IMR-90 (cell line): ENCODE results near the gene COG2. TPM values are rescaled to one million over a fixed set of nuclear protein-coding genes. Genes with fewer than 3 reads are reported as not detected.

Source experiments
- ATAC-seq: fragments of 200-7000 bp; cut with Tn5 transposase; 2 replicates; pipeline ENCODE4 v1.9.1; 2020; ENCODE audit warnings: low read depth, mild to moderate bottlenecking, moderate library complexity
- BruUV-seq: library from RNA; stranded (reverse); fragments of 400-500 nt; replicated peaks from 2 replicates; lab custom pipeline; 2021; lab: Mats Ljungman, UMichigan
- CTCF ChIA-PET: fragments of 300-600 bp; formaldehyde crosslinking; extraction: SDS; loops from one replicate; lab custom pipeline; 2021; ENCODE audit warnings: antibody characterized with exemption; lab: Yijun Ruan, JAX
- POLR2A ChIA-PET: fragments of 300-600 bp; sonication (Branson Sonifier 250); formaldehyde crosslinking; loops from one replicate; lab custom pipeline; 2022; ENCODE audit warnings: antibody characterized with exemption; ENCODE audit not compliant: unreplicated experiment; lab: Charles Lee
- DNase-seq: peaks from one replicate; pipeline ENCODE4 v3.0.0; 2013
- H2AFZ ChIP-seq: replicated peaks from 2 replicates; pipeline ENCODE3; 2013; ENCODE audit warnings: low read length, mild to moderate bottlenecking; ENCODE audit not compliant: poor library complexity
- H2AK5ac ChIP-seq: 2 replicates; pipeline ENCODE4 v1.6.1; 2013; ENCODE audit warnings: low read depth, low read length, inconsistent platforms
- H2AK9ac ChIP-seq: replicated peaks from 2 replicates; pipeline ENCODE3; 2013; ENCODE audit warnings: mild to moderate bottlenecking, low read depth, low read length, moderate library complexity; ENCODE audit not compliant: poor library complexity
- H2BK120ac ChIP-seq: 2 replicates; pipeline ENCODE4 v1.6.1; 2013; ENCODE audit warnings: low read depth, low read length, inconsistent platforms
- H2BK15ac ChIP-seq: 3 replicates; pipeline ENCODE4 v1.6.1; 2013; ENCODE audit warnings: low read depth, low read length, inconsistent platforms
- H2BK20ac ChIP-seq: 2 replicates; pipeline ENCODE4 v1.6.1; 2013; ENCODE audit warnings: low read depth, mild to moderate bottlenecking, inconsistent platforms, low read length, moderate library complexity
- H2BK5ac ChIP-seq: 2 replicates; pipeline ENCODE4 v1.6.1; 2013; ENCODE audit warnings: mild to moderate bottlenecking, low read depth, low read length, inconsistent platforms; ENCODE audit not compliant: poor library complexity, severe bottlenecking
- H3K14ac ChIP-seq: replicated peaks from 2 replicates; pipeline ENCODE4 v1.6.1; 2013; ENCODE audit warnings: low read depth, low read length, inconsistent platforms
- H3K18ac ChIP-seq: 2 replicates; pipeline ENCODE4 v1.6.1; 2013; ENCODE audit warnings: low read depth, low read length, control low read depth
- H3K23ac ChIP-seq: 2 replicates; pipeline ENCODE4 v1.6.1; 2013; ENCODE audit warnings: low read depth, low read length, inconsistent platforms
- H3K27ac ChIP-seq: 2 replicates; pipeline ENCODE4 v1.5.1; 2013; ENCODE audit warnings: mild to moderate bottlenecking, control low read depth, low read length; ENCODE audit not compliant: insufficient read depth
- H3K27me3 ChIP-seq: 2 replicates; pipeline ENCODE4 v1.6.1; 2013; ENCODE audit warnings: low read length; ENCODE audit not compliant: control insufficient read depth, insufficient read depth
- H3K36me3 ChIP-seq: 2 replicates; pipeline ENCODE4 v1.6.1; 2013; ENCODE audit warnings: low read length, mixed read lengths; ENCODE audit not compliant: control insufficient read depth, insufficient read depth
- H3K4ac ChIP-seq: 2 replicates; pipeline ENCODE4 v1.6.1; 2013; ENCODE audit warnings: low read depth, low read length, inconsistent platforms
- H3K4me1 ChIP-seq: 2 replicates; pipeline ENCODE4 v1.6.1; 2013; ENCODE audit warnings: low read length, mixed read lengths; ENCODE audit not compliant: control insufficient read depth, insufficient read depth
- H3K4me2 ChIP-seq: 2 replicates; pipeline ENCODE4 v1.6.1; 2013; ENCODE audit warnings: low read depth, mild to moderate bottlenecking, control low read depth, low read length, moderate library complexity
- H3K4me3 ChIP-seq: 2 replicates; pipeline ENCODE4 v1.5.1; 2013; ENCODE audit warnings: low read depth, mild to moderate bottlenecking, control low read depth, low read length, moderate library complexity; ENCODE audit not compliant: insufficient read depth
- H3K56ac ChIP-seq: 2 replicates; pipeline ENCODE4 v1.6.1; 2013; ENCODE audit warnings: low read length, inconsistent platforms; ENCODE audit not compliant: insufficient read depth; ENCODE audit errors: extremely low read depth
- H3K79me1 ChIP-seq, 2 experiments: 2 replicates each; pipeline ENCODE4 v1.6.1; 2013; ENCODE audit warnings: low read length in 2 of 2, inconsistent platforms in 1 of 2, low read depth in 1 of 2
- H3K9ac ChIP-seq: 2 replicates; pipeline ENCODE4 v1.6.1; 2013; ENCODE audit warnings: low read depth, low read length, control low read depth
- H3K9me1 ChIP-seq: 2 replicates; pipeline ENCODE4 v1.6.1; 2013; ENCODE audit warnings: low read length, inconsistent platforms; ENCODE audit not compliant: insufficient read depth
- H3K9me3 ChIP-seq: 2 replicates; pipeline ENCODE4 v1.6.1; 2013; ENCODE audit warnings: low read length; ENCODE audit not compliant: control insufficient read depth, insufficient read depth
- H4K20me1 ChIP-seq: 2 replicates; pipeline ENCODE4 v1.6.1; 2013; ENCODE audit warnings: low read length, inconsistent platforms; ENCODE audit not compliant: insufficient read depth
- H4K5ac ChIP-seq: 2 replicates; pipeline ENCODE4 v1.6.1; 2013; ENCODE audit warnings: mild to moderate bottlenecking, low read depth, low read length, control low read depth
- H4K8ac ChIP-seq, 2 experiments: 2 replicates each; pipeline ENCODE4 v1.6.1; 2013; ENCODE audit warnings: low read depth in 2 of 2, low read length in 2 of 2, control low read depth in 1 of 2, inconsistent platforms in 1 of 2
- H4K91ac ChIP-seq: 2 replicates; pipeline ENCODE4 v1.6.1; 2013; ENCODE audit warnings: low read depth, low read length, inconsistent platforms; ENCODE audit not compliant: insufficient read depth
- SMC3 ChIP-seq: fragments of 150-350 bp; IDR thresholded peaks from 2 replicates; pipeline ENCODE4 v1.6.1; 2016; ENCODE audit warnings: low read depth, mild to moderate bottlenecking, antibody characterized with exemption, low read length, moderate library complexity
- WGBS, 2 experiments: methylation state at CpG; one replicate each; pipeline versions ENCODE4 v1.1.5 to v1.1.7; 2013; ENCODE audit warnings: missing lambda C conversion rate in 2 of 2; ENCODE audit not compliant: insufficient read length in 1 of 2; ENCODE audit errors: extremely low coverage in 2 of 2; 5-methylcytosine and 5-hydroxymethylcytosine counted together
- dilution Hi-C: fragments of 300-500 bp; cut with HindIII; formaldehyde crosslinking; loops from one replicate; pipeline ENCODE4 v1.14.3; 2018; ENCODE audit warnings: low sequenced_read_pairs; ENCODE audit not compliant: unreplicated experiment
- in situ Hi-C: fragments of 300-500 bp; cut with MboI; formaldehyde crosslinking; loops from 3 replicates; pipeline ENCODE4 v1.14.3; 2019; ENCODE audit warnings: low sequenced_read_pairs, inconsistent platforms, mixed read lengths
- intact Hi-C: fragments of 100-400 bp; cut with micrococcal nuclease; formaldehyde crosslinking; loops from 2 replicates; pipeline ENCODE4 v1.10.0; 2022
- polyA plus RNA-seq, 3 experiments: library from polyadenylated mRNA; depleted of rRNA; stranded (reverse); fragments of >200 nt; gene quantifications; 2 replicates each; pipeline ENCODE4 v1.2.3, GENCODE V29; 2012; ENCODE audit warnings: low replicate concordance in 1 of 3
- total RNA-seq: library from RNA; depleted of rRNA; stranded (reverse); fragments of >200 nt; gene quantifications from 2 replicates; pipeline ENCODE4 v1.2.3, GENCODE V29; 2012
- TF ChIP-seq, protein P1 (sequence below): conservative IDR thresholded peaks from 2 replicates; pipeline ENCODE4 v1.5.1; 2012; ENCODE audit warnings: mild to moderate bottlenecking, low read depth, low read length, improper control_type of control experiment

Gene COG2
- total and polyA plus RNA-seq, 2 of the 4 experiments (the other 2 are of a cell fraction) = 9.1 to 16.7 TPM

DNA sequence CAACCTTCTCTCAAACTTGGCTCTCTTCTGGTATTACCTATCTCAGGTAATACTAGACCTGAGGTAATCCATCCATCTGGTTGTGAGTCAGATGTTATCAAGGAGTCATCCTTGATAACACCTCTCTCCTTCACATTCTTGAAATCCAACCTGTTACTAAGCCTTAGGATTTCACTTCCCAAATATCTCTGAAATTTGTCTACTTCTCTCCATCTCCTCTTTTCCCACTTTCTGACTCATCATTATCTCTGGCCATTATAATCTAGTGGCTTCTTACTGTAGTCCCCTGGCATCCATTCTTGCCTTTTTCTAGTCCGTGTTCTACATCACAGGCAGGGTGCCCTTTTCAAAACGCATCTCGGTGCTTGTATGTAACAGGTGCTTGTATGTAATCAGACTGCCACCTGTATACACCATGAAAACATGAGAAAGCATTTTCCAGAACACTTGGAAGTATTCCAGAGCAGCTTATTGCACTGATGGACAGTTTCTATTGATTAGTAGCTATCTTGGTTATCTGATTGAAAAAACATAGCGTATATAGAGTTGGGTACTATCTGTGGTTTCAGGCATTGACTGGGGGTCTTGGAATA, 4.5 kb downstream of the COG2 start:
- intact Hi-C loops (no loop called here), in situ Hi-C loops (loop anchor here (10.0 kb wide), 1 partner anchor 128 kb away; no protein-coding TSS in a partner anchor), dilution Hi-C loops (no loop called here)
- ChIA-PET POLR2A (no interaction called here), CTCF (no interaction called here)
- Histone ChIP-seq H2BK120ac (no peak overlapping the region), H3K4ac (no peak overlapping the region), H3K27ac (no peak overlapping the region), H3K9ac (no peak overlapping the region), H3K14ac (no peak overlapping the region), H3K4me3 (no peak overlapping the region), H3K4me1 (peaks cover 4% of the 10 kb centered on the region), H2BK15ac (no peak overlapping the region), H2AK9ac (no peak overlapping the region), H3K9me3 (no peaks in the 10 kb centered on the region), H4K8ac (no peak overlapping the region), H3K23ac (no peak overlapping the region), H2AFZ (no peak overlapping the region), H2BK5ac (no peak overlapping the region), H3K36me3 (no peaks in the 10 kb centered on the region), H4K91ac (no peak overlapping the region), H3K27me3 (no peaks in the 10 kb centered on the region), H3K4me2 (no peak overlapping the region), H2AK5ac (no peak overlapping the region), H4K5ac (no peak overlapping the region), H2BK20ac (no peak overlapping the region), H3K18ac (no peak overlapping the region), H3K79me1 (peaks cover 17 to 53% of the 10 kb centered on the region in 2 experiments), H3K56ac (no peak overlapping the region), H3K9me1 (peaks cover 9% of the 10 kb centered on the region), H4K20me1 (peaks cover 5% of the 10 kb centered on the region; the same call in 1 of the 2 replicates)
- DNase-seq = no peak
- no CpG with 5 or more reads among the region's 4 CpGs for WGBS, 2 experiments
- no peak for TF ChIP-seq SMC3
- TF ChIP-seq, protein P1, sequence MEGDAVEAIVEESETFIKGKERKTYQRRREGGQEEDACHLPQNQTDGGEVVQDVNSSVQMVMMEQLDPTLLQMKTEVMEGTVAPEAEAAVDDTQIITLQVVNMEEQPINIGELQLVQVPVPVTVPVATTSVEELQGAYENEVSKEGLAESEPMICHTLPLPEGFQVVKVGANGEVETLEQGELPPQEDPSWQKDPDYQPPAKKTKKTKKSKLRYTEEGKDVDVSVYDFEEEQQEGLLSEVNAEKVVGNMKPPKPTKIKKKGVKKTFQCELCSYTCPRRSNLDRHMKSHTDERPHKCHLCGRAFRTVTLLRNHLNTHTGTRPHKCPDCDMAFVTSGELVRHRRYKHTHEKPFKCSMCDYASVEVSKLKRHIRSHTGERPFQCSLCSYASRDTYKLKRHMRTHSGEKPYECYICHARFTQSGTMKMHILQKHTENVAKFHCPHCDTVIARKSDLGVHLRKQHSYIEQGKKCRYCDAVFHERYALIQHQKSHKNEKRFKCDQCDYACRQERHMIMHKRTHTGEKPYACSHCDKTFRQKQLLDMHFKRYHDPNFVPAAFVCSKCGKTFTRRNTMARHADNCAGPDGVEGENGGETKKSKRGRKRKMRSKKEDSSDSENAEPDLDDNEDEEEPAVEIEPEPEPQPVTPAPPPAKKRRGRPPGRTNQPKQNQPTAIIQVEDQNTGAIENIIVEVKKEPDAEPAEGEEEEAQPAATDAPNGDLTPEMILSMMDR = no peak
- no TSS peak for BruUV-seq
- no peak for ATAC-seq
